CD4-positive, alpha-beta memory T cell (primary cell): ENCODE results near the gene ATP6V0E1. TPM values are rescaled to one million over a fixed set of nuclear protein-coding genes. Genes with fewer than 3 reads are reported as not detected.

ENCODE experiments used
- CTCF ChIA-PET: fragments of 350-600 bp; sonication (Branson Sonifier 250); formaldehyde crosslinking; loops from one replicate; lab custom pipeline; 2021; ENCODE audit warnings: inconsistent platforms; ENCODE audit not compliant: partially characterized antibody; lab: Charles Lee
- POLR2A ChIA-PET: fragments of 350-600 bp; sonication (Branson Sonifier 250); formaldehyde crosslinking; loops from one replicate; lab custom pipeline; 2021; ENCODE audit not compliant: partially characterized antibody; lab: Charles Lee
- DNase-seq, 5 donors: peaks; one replicate each; pipeline versions ENCODE4 v3.0.0 to v3.0.0-alpha.2; 2020 to 2022; ENCODE audit warnings: mixed read lengths in 1 of 5
- H3K27ac ChIP-seq: one replicate; pipeline ENCODE4 v1.7.0; 2013; ENCODE audit warnings: low read depth, low read length
- H3K27me3 ChIP-seq: 2 replicates; pipeline ENCODE4 v1.7.0; 2013; ENCODE audit warnings: mild to moderate bottlenecking, low read length, moderate library complexity; ENCODE audit not compliant: insufficient read depth
- H3K36me3 ChIP-seq: 2 replicates; pipeline ENCODE4 v1.7.0; 2013; ENCODE audit warnings: mild to moderate bottlenecking, low read length, moderate library complexity; ENCODE audit not compliant: insufficient read depth
- H3K4me1 ChIP-seq: 2 replicates; pipeline ENCODE4 v1.7.0; 2013; ENCODE audit warnings: mild to moderate bottlenecking, low read length, moderate library complexity; ENCODE audit not compliant: insufficient read depth
- H3K4me3 ChIP-seq, 2 donors: one replicate each; pipeline ENCODE4 v1.7.0; 2013; ENCODE audit warnings: low read length in 2 of 2, mild to moderate bottlenecking in 1 of 2
- H3K9me3 ChIP-seq, 2 donors: one replicate each; pipeline ENCODE4 v1.7.0; 2013; ENCODE audit warnings: low read length in 2 of 2, control low read depth in 1 of 2; ENCODE audit not compliant: control insufficient read depth in 1 of 2
- H3K27ac Mint-ChIP-seq, 7 donors: one replicate each; pipeline ENCODE4 v1.8.0; 2020 to 2021; ENCODE audit warnings: mixed read lengths in 7 of 7, mild to moderate bottlenecking in 6 of 7, inconsistent platforms in 3 of 7, moderate library complexity in 3 of 7
- H3K27me3 Mint-ChIP-seq, 2 donors: one replicate each; pipeline ENCODE4 v1.8.0; 2020 to 2021; ENCODE audit warnings: mixed read lengths in 2 of 2
- H3K36me3 Mint-ChIP-seq, 2 donors: one replicate each; pipeline ENCODE4 v1.8.0; 2020 to 2021; ENCODE audit warnings: mixed read lengths in 2 of 2, inconsistent platforms in 1 of 2, mild to moderate bottlenecking in 1 of 2
- H3K4me1 Mint-ChIP-seq, 4 donors: one replicate each; pipeline ENCODE4 v1.8.0; 2020 to 2021; ENCODE audit warnings: mixed read lengths in 4 of 4, mild to moderate bottlenecking in 1 of 4
- H3K4me3 Mint-ChIP-seq, 8 donors: one replicate each; pipeline ENCODE4 v1.8.0; 2020 to 2021; ENCODE audit warnings: mixed read lengths in 8 of 8, mild to moderate bottlenecking in 7 of 8, moderate library complexity in 6 of 8, inconsistent platforms in 3 of 8
- H3K9me3 Mint-ChIP-seq, 8 donors: one replicate each; pipeline ENCODE4 v1.8.0; 2020 to 2021; ENCODE audit warnings: mixed read lengths in 8 of 8, mild to moderate bottlenecking in 5 of 8, inconsistent platforms in 3 of 8, moderate library complexity in 1 of 8
- intact Hi-C: fragments of 100-400 bp; cut with micrococcal nuclease; formaldehyde crosslinking; loops from one replicate; pipeline ENCODE4 v1.15.1; 2023
- polyA plus RNA-seq, 2 donors: library from polyadenylated mRNA; unstranded; fragments of 300-500 nt; fragmentation: Illumina TruSeq; gene quantifications; one replicate each; pipeline ENCODE4 v1.2.3, GENCODE V29; 2021
- total RNA-seq, 2 experiments: library from RNA; stranded (reverse); gene quantifications; one replicate each; pipeline ENCODE4 v1.2.3, GENCODE V29; 2021

Gene ATP6V0E1
- total and polyA plus RNA-seq, 4 experiments from 2014 or later: 158 to 559 (median 304) TPM

DNA sequence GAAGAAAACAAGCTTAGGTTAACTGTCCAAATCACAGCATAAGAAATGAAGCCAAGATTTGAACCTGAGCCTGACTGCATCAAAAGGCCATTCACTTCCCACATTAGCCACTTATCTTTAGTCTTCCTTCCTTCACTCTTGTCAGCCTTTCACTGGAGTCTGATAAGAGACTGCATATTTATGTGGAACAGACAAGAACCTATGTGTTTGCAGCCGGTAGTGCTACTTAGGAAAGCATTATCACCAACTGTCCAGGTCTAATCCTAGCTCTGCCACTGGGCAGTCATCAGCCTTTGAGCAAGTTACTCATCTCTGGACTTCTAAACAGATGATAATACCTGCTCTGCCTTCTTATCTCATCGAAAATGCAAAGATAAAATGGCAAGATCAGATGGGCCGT is 12.1 kb upstream of the ATP6V0E1 start:
- Mint-ChIP-seq H3K9me3 (no peaks in the 10 kb centered on the region), H3K27ac (no peak overlapping the region), H3K4me3 (no peak overlapping the region), H3K27me3 (peaks cover 0 to 2% of the 10 kb centered on the region in 2 donors), H3K36me3 (peaks cover 17 to 18% of the 10 kb centered on the region in 2 donors), H3K4me1 (no peaks in the 10 kb centered on the region)
- POLR2A ChIA-PET: interaction anchor here (2.8 kb wide), 1 partner anchor 12 kb away, joined by 13 read pairs; the partner anchor contains the start of gene ATP6V0E1
- no peak for DNase-seq
- CTCF ChIA-PET: interaction anchor here (0.6 to 1.7 kb wide), 2 partner anchors 172 to 231 kb away, joined by 3 to 4 read pairs; no protein-coding TSS in a partner anchor
- no peaks in the 10 kb centered on the region for H3K4me1 ChIP-seq
- intact Hi-C loops: no loop called here
- no peak overlapping the region for H3K4me3 ChIP-seq
- peaks cover 10% of the 10 kb centered on the region for H3K36me3 ChIP-seq
- H3K9me3 ChIP-seq: no peaks in the 10 kb centered on the region
- H3K27me3 ChIP-seq: no peaks in the 10 kb centered on the region
- no peak overlapping the region for H3K27ac ChIP-seq

DNA sequence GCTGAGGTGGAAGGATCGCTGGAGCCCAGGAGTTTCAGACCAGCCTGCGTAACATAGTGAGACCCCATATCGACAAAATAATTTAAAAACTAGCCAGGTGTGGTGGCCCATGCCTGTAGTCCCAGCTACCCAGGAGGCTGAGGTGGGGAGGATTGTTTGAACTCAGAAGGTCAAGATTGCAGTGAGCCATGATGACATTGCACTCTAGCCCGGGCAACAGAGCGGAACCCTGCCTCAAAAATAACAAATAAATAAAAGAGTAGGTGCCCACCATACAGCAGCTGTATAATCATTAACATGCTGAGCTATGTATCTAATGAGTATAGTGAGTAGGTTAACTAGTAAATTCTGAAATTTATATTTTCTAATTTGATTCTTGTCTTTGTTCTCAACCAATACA is 11.0 kb upstream of the ATP6V0E1 start:
- peaks cover 17 to 18% of the 10 kb centered on the region in 2 donors for H3K36me3 Mint-ChIP-seq
- intact Hi-C loops: no loop called here

DNA sequence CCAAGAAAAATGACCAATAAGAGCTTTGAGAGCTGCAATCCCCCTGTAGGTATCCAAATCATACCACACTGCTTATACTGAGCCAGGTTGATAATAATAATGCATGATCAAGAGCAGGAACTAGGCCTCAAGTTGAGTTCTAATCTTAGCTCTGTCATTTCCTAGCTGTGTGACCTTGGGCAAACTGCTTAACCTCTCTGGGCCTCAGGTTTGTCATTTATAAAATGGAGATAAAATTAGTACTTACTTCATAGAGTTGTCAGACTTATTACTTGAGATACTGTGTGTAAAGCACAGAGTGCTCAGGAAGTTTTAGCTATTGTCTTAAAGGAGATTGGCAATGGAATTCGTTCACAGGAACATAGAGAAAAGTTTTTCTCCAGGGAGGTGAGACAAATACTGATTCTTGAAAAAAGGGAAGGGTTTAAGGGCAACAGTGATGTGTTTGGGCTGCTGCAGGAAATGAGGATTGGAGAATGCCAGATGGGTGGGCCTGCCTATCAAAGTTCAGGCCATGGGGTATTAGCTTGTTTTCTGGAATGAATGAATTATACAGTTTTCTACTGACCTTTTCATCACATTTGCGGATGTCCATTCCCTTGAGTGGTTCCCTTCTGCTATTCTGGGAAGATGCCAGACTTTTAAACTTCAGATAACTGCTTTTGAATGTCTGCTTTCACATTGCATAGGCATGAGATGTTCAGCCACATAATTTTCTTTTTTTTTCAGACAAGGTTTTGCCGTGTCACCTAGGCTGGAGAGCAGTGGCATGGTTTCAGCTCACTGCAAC is 10.2 kb upstream of the ATP6V0E1 start:
- CTCF ChIA-PET: interaction anchor here (1.2 to 2.3 kb wide), 4 partner anchors 14 to 257 kb away, joined by 3 to 8 read pairs (median 4); partner anchors contain the start of gene RPL26L1
- Histone ChIP-seq H3K4me3 (no peak overlapping the region), H3K27me3 (no peaks in the 10 kb centered on the region), H3K9me3 (no peaks in the 10 kb centered on the region), H3K36me3 (peaks cover 8% of the 10 kb centered on the region), H3K4me1 (no peaks in the 10 kb centered on the region), H3K27ac (no peak overlapping the region)
- H3K4me1 Mint-ChIP-seq: no peaks in the 10 kb centered on the region
- H3K27me3 Mint-ChIP-seq: peaks cover 0 to 2% of the 10 kb centered on the region in 2 donors
- no peak for DNase-seq
- intact Hi-C loops: no loop called here
- H3K9me3 Mint-ChIP-seq: no peaks in the 10 kb centered on the region
- H3K36me3 Mint-ChIP-seq: peaks cover 14 to 15% of the 10 kb centered on the region in 2 donors
- POLR2A ChIA-PET: interaction anchor here (1.1 to 2.8 kb wide), 2 partner anchors 11 to 171 kb away, joined by 3 to 13 read pairs; partner anchors contain the start of genes ATP6V0E1 and BNIP1
- no peak overlapping the region for H3K4me3 Mint-ChIP-seq
- H3K27ac Mint-ChIP-seq: no peak overlapping the region

More for the DNA sequence above, 11.0 kb upstream of the ATP6V0E1 start:
- Mint-ChIP-seq H3K9me3 (no peaks in the 10 kb centered on the region), H3K4me1 (no peaks in the 10 kb centered on the region), H3K27ac (no peak overlapping the region), H3K4me3 (no peak overlapping the region), H3K27me3 (peaks cover 0 to 2% of the 10 kb centered on the region in 2 donors)
- ChIA-PET POLR2A (interaction anchor here (1.1 to 2.8 kb wide), 2 partner anchors 11 to 172 kb away, joined by 3 to 13 read pairs; partner anchors contain the start of genes ATP6V0E1 and BNIP1), CTCF (interaction anchor here (1.0 to 2.3 kb wide), 4 partner anchors 10 to 230 kb away, joined by 3 to 8 read pairs (median 4); partner anchors contain the start of gene RPL26L1)
- no peak for DNase-seq
- Histone ChIP-seq H3K36me3 (peaks cover 10% of the 10 kb centered on the region), H3K27ac (no peak overlapping the region), H3K27me3 (no peaks in the 10 kb centered on the region), H3K9me3 (no peaks in the 10 kb centered on the region), H3K4me3 (no peak overlapping the region), H3K4me1 (no peaks in the 10 kb centered on the region)

DNA sequence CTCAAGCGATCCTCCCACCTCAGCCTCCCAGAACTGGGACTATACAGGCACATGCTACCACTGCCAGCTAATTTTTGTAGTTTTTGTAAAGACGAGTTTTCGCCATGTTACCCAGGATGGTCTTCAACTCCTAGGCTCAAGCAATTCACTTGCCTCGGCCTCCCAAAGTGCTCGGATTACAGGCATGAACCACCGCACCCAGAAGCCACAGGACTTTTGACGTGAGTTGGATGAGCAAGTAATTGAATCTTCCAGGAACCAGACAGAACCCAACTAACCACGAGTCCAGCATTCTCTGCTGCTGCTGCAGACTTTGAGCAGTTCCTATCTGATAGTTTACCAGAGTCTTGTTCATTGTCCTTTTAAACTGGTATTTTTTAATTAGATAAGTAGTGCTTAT is 9.6 kb upstream of the ATP6V0E1 start:
- CTCF ChIA-PET: interaction anchor here (0.7 to 2.3 kb wide), 3 partner anchors 15 to 257 kb away, joined by 3 to 8 read pairs (median 3); partner anchors contain the start of gene RPL26L1
- Histone ChIP-seq H3K36me3 (peaks cover 6% of the 10 kb centered on the region), H3K4me3 (no peak overlapping the region), H3K27me3 (no peaks in the 10 kb centered on the region), H3K4me1 (no peaks in the 10 kb centered on the region), H3K27ac (no peak overlapping the region), H3K9me3 (no peaks in the 10 kb centered on the region)
- H3K4me1 Mint-ChIP-seq: peaks cover 0 to 3% (median 1%) of the 10 kb centered on the region in 4 donors
- H3K27me3 Mint-ChIP-seq: peaks cover 0 to 2% of the 10 kb centered on the region in 2 donors
- H3K36me3 Mint-ChIP-seq: peaks cover 10 to 12% of the 10 kb centered on the region in 2 donors
- no peak overlapping the region for H3K4me3 Mint-ChIP-seq
- no peak overlapping the region for H3K27ac Mint-ChIP-seq
- no peak for DNase-seq
- intact Hi-C loops: no loop called here
- POLR2A ChIA-PET: no interaction called here
- H3K9me3 Mint-ChIP-seq: no peaks in the 10 kb centered on the region

DNA sequence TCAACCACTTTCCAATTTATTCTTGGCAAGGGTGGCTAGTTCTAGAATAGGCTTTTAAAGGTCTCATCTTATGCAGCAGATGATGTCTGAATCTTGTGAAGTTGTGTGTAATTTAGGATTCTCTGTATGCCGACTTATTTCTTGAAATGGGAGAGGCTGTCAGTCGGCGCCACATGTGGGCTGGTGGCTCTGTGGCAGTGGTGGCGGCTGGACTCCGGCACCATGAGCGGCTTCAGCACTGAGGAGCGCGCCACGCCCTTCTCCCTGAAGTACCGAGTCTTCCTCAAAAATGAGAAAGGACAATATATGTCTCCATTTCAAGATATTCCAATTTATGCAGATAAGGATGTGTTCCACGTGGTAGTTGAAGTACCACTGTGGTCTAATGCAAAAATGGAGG is 8.3 kb upstream of the ATP6V0E1 start:
- intact Hi-C loops: no loop called here
- H3K27ac ChIP-seq: no peak overlapping the region

DNA sequence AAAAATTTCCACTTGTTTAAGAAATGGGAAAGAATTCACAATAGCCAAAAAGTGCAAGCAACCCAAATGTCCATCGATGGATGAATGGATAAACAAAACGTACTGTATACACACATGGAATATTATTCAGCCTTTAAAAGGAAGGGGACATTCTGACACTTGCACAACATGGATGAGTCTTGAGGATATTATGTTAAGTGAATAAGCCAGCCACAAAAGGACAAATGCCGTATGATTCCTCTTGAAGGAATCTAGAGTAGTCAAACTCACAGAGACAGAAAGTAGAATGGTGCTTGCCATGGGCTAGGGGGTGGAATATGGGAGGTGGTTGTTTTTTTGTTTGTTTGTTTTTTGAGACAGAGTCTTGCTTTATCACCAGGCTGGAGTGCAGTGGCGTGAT is 3.8 kb upstream of the ATP6V0E1 start:
- ChIA-PET CTCF (interaction anchor here (0.9 to 4.3 kb wide), 7 partner anchors 12 to 222 kb away, joined by 3 to 29 read pairs (median 10); partner anchors contain the start of gene BNIP1), POLR2A (interaction anchor here (0.7 to 2.1 kb wide), 2 partner anchors 165 to 1060 kb away, joined by 3 to 7 read pairs; partner anchors contain the start of gene BNIP1)
- H3K9me3 Mint-ChIP-seq: peaks cover 0 to 2% (median 0%) of the 10 kb centered on the region in 8 donors
- H3K4me1 ChIP-seq: peaks cover 14% of the 10 kb centered on the region
- no peaks in the 10 kb centered on the region for H3K36me3 ChIP-seq
- peaks cover 0 to 8% of the 10 kb centered on the region in 2 donors for H3K36me3 Mint-ChIP-seq
- H3K27me3 ChIP-seq: no peaks in the 10 kb centered on the region
- H3K27me3 Mint-ChIP-seq: no peaks in the 10 kb centered on the region
- no peak overlapping the region for H3K4me3 ChIP-seq
- intact Hi-C loops: loop anchor here (2.0 kb wide), 2 partner anchors 303 to 593 kb away; no protein-coding TSS in a partner anchor
- no peak for DNase-seq
- peaks cover 7 to 30% (median 19%) of the 10 kb centered on the region in 4 donors for H3K4me1 Mint-ChIP-seq
- no peak overlapping the region for H3K4me3 Mint-ChIP-seq
- no peak overlapping the region for H3K27ac ChIP-seq
- H3K27ac Mint-ChIP-seq: peak overlapping the region in 3 of 7 donors; percentile 6 to 75 (median 26)
- no peaks in the 10 kb centered on the region for H3K9me3 ChIP-seq

More for the DNA sequence above, 8.3 kb upstream of the ATP6V0E1 start:
- Mint-ChIP-seq H3K4me3 (no peak overlapping the region), H3K27me3 (peaks cover 0 to 2% of the 10 kb centered on the region in 2 donors), H3K4me1 (peaks cover 0 to 3% (median 1%) of the 10 kb centered on the region in 4 donors), H3K9me3 (no peaks in the 10 kb centered on the region), H3K27ac (no peak overlapping the region), H3K36me3 (peaks cover 1% of the 10 kb centered on the region in 2 donors)
- Histone ChIP-seq H3K4me1 (no peaks in the 10 kb centered on the region), H3K9me3 (no peaks in the 10 kb centered on the region), H3K27me3 (no peaks in the 10 kb centered on the region), H3K36me3 (no peaks in the 10 kb centered on the region), H3K4me3 (no peak overlapping the region)
- ChIA-PET CTCF (no interaction called here), POLR2A (no interaction called here)
- DNase-seq: no peak
